Measurements from ENCODE around the gene STT3B.
A peak's percentile ranks its signal among the peaks of the same experiment; 100 is the strongest.

Gene STT3B

DNA sequence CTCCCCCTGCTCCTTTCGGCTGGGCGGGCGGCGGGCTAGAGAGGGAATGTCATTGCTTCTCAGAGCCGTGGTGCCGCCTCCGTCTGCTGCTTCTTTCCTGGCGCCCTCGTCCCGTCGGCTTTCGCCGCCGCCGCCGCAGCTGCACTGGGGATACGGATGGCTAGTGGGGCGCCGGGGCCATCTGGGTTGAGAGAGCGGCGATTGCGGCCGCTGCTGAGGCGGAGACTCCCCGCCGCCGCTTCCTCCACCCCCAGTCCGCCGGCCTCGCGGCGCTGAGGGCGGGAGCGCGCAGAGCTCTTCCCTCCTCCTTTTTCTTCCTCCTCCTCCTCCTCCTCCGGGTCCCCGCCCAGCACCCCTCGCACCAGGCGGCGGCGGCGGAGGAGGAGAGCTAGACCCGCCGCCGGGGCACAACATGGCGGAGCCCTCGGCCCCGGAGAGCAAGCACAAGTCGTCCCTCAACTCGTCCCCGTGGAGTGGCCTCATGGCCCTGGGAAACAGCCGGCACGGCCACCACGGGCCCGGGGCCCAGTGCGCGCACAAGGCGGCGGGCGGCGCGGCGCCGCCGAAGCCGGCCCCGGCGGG lies at the start of gene STT3B:
Gene STT3B (plus strand): TSS at position 339 of the 582 bp plus-strand sequence. CDS start 74 bp downstream, at position 413.
- H3K4me1 ChIP-seq = peaks cover 0 to 51% (median 34%) of the 10 kb centered on the region in 4 donors
- intact Hi-C loops (cut with DNase I; ENCODE audit: low total_unique reads) = no loop called here
- H3K36me3 ChIP-seq = no peaks in the 10 kb centered on the region
- DNase-seq = peak; percentile 74 to 90
- peak within 1 kb of the TSS; percentile 79 to 89 for H3K4me3 ChIP-seq
- no peaks in the 10 kb centered on the region for H3K27me3 ChIP-seq
- TF ChIP-seq, protein P1, sequence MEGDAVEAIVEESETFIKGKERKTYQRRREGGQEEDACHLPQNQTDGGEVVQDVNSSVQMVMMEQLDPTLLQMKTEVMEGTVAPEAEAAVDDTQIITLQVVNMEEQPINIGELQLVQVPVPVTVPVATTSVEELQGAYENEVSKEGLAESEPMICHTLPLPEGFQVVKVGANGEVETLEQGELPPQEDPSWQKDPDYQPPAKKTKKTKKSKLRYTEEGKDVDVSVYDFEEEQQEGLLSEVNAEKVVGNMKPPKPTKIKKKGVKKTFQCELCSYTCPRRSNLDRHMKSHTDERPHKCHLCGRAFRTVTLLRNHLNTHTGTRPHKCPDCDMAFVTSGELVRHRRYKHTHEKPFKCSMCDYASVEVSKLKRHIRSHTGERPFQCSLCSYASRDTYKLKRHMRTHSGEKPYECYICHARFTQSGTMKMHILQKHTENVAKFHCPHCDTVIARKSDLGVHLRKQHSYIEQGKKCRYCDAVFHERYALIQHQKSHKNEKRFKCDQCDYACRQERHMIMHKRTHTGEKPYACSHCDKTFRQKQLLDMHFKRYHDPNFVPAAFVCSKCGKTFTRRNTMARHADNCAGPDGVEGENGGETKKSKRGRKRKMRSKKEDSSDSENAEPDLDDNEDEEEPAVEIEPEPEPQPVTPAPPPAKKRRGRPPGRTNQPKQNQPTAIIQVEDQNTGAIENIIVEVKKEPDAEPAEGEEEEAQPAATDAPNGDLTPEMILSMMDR (IDR thresholded peaks at IDR 0.05) = no peak
- H3K27ac ChIP-seq = peak within 1 kb of the TSS; percentile 96
- H3K9me3 ChIP-seq = no peaks in the 10 kb centered on the region

DNA sequence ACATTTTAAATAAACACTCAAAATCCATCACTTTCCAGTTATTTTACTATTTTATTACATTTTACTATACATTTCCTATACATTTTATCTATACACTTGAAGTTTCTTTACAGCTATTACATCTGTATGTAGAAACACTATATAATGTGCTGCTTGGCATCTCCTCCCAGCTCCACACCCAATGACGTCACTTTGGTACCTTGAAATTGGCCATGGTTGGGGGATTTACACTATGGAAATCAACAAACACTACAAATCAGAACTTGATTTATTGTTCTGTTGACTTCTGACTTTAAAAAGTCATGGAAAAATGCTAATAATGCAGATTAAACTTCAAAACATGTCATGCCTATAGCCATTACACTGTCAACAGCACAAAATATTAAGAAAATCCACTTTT lies 48.9 kb upstream of the STT3B start:
- intact Hi-C loops (cut with DNase I; ENCODE audit: low total_unique reads) = no loop called here
- H3K4me1 ChIP-seq = no peaks in the 10 kb centered on the region
- no peaks in the 10 kb centered on the region for H3K9me3 ChIP-seq
- H3K4me3 ChIP-seq = no peak overlapping the region
- TF ChIP-seq, protein P1 (IDR thresholded peaks at IDR 0.05) = no peak
- no peak overlapping the region for H3K27ac ChIP-seq
- DNase-seq = no peak
- H3K27me3 ChIP-seq = no peaks in the 10 kb centered on the region
- no peaks in the 10 kb centered on the region for H3K36me3 ChIP-seq

- Histone ChIP-seq H3K4me1 (no peaks in the 10 kb centered on the region), H3K9me3 (peaks cover 0 to under 1% (median 0%) of the 10 kb centered on the region in 3 donors), H3K36me3 (no peaks in the 10 kb centered on the region), H3K4me3 (no peak overlapping the region), H3K27me3 (no peaks in the 10 kb centered on the region), H3K27ac (no peak overlapping the region)
- intact Hi-C loops (cut with DNase I; ENCODE audit: low total_unique reads) = no loop called here
- TF ChIP-seq, protein P1 (IDR thresholded peaks at IDR 0.05) = no peak
- no peak for DNase-seq
Observed at GRCh38 chr3:31485196-31485595, 47.5 kb upstream of the STT3B start.

DNA sequence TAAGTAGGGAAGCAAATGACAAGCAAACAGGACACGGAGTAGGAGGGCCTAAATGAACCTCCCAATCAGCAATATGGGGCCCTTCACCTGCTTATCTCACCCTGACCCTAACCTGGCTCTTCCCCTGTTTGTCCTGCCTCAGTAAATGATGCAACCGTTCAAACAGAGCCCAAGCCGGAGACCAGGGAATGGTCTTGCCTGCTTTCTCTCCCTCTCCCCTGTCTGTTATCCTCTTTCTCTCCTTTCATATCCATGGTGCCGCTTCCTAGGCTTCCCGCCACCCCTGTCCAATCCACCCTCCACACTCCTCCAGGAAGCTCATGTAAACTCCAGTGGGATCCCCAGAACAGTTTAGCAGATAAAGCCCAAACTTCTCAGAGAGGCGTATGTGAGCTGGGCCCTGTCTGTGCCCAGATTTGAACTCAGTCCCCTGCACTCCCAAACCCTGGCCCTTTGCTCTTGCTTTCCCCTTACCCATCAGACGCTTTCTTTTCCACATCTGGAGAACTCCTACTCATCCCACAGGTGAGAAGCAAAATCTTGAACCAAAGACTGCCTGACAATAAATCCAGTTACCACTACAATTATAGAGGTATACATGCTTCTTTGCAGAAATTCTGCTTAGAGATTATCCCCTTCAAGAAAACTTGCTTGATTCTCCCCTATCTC lies 45.7 kb upstream of the STT3B start:
- Histone ChIP-seq H3K9me3 (peaks cover 0 to 10% (median 0%) of the 10 kb centered on the region in 3 donors), H3K4me1 (no peaks in the 10 kb centered on the region), H3K36me3 (no peaks in the 10 kb centered on the region), H3K27me3 (no peaks in the 10 kb centered on the region), H3K4me3 (no peak overlapping the region), H3K27ac (no peak overlapping the region)
- no peak for DNase-seq
- intact Hi-C loops (cut with DNase I; ENCODE audit: low total_unique reads) = no loop called here
- TF ChIP-seq, protein P1 (IDR thresholded peaks at IDR 0.05) = no peak

GRCh38 chr3:31488475-31489017 lies 44.2 kb upstream of the STT3B start:
- no peaks in the 10 kb centered on the region for H3K4me1 ChIP-seq
- no peaks in the 10 kb centered on the region for H3K36me3 ChIP-seq
- H3K9me3 ChIP-seq = peaks cover 0 to 10% (median 0%) of the 10 kb centered on the region in 3 donors
- no peak overlapping the region for H3K27ac ChIP-seq
- intact Hi-C loops (cut with DNase I; ENCODE audit: low total_unique reads) = no loop called here
- TF ChIP-seq, protein P1 (IDR thresholded peaks at IDR 0.05) = no peak
- no peak overlapping the region for H3K4me3 ChIP-seq
- DNase-seq = no peak
- H3K27me3 ChIP-seq = no peaks in the 10 kb centered on the region
